NCI-H446 treated with DMSO at 0.1 percent for 48 hours (cell line): ENCODE data around the gene TAS2R19.

Source experiments
- DNase-seq: peaks from one replicate; lab custom pipeline; 2025; lab: John Stamatoyannopoulos, UW

The TAS2R19 gene

DNA sequence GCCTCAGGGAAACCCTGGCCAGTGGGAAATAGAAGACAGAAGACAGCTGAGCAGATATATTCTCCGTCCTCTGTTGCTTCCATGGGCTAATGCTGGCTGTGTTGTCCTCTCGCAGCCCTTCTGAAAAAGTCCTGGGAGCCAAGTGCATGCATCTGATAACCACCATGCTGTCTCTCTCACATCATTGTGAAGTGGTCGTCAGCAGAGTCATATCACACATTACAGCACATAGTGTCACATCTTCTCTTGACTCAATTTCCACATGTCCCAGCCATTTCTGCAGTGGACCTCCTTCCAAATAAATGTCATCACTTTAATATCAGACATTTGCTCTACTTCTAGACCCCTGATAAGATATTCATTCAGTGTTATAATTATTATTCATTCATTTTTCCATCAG lies 28.1 kb downstream of the TAS2R19 start:
- no peak for DNase-seq

DNA sequence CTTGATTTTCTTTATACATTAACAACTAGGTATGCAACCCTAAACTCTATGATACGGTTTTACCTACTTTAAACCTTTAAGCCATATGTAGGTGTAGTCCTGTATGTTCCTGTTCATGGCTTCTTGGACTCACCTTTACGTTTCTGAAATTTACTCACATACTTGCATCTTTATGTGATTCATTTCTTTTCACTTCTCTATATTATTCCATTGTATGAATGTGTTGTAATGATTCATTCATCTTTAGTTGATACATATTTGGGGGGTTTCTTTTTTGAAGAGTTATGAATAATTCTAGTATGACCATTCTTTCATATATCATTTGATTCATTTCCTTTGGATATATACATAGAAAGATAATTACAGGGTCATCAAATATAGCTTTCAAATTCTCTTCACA lies 33.3 kb downstream of the TAS2R19 start:
- DNase-seq: no peak

DNA sequence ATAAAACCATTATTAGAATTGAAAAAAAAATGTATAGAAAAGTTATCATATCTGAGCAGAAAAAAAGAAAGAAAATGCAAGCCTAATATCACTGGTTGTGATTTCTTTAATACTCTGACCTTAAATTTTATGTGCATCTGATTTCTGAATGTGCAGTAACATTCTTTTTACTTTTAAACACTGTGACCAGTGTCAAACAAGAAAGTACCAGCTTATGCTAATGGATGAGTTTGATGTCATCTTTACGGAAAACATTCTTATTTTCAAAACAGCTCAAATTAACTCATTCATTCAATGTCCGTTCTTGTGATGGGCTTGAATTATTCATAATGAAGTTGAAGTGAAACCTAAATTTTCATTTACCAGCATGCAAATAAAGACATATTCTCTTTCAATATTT lies 35.6 kb downstream of the TAS2R19 start, which contains the start of gene TAS2R50:
Gene TAS2R50, minus strand, starts transcription at position 101 of the 400 bp plus-strand sequence. Its CDS starts 52 bp downstream, at position 49.
- no peak for DNase-seq

DNA sequence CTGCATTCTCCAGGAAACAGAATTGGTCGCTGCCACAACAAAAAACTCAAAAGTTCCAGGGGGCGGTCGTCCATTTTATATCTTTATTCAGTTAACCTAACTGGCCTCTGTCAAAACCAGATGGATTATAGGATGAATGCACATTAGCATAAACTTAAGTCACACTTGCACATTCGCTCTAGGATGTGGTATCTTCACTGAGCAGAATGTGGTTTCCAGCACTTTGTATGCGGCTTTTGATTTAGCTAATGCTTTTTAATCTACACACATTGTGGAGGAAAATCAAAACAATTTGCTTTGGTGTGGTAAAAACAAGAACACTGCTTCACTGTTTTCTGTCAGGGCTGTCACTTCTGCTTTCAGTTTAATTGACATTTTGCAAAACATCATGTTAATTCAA lies 40.2 kb downstream of the TAS2R19 start:
- DNase-seq: no peak

DNA sequence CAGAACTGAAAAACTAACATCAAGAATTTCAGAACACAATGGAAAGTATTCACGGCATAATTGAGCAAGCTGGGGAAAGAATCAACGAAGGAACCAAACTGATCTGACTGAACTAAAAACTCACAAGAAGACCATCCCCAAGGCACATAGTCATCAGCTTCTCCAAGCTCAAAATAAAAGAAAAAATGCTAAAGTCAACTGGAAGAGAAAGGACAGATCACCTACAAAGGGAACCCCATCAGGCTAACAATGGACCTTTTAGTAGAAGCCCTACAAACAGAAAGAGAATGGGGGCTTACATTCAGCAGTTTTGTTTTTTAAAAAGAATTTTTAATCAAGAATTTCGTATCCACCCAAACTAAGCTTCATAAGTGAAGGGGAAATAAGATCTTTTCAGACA lies 47.5 kb downstream of the TAS2R19 start:
- DNase-seq: no peak
